ENCODE data around the gene ZNF207. TPM values are rescaled to one million over a fixed set of nuclear protein-coding genes. Genes with fewer than 3 reads are reported as not detected.
"Not testable (repeated sequence)": the region's sequence is repeated elsewhere in the genome, so short reads cannot be mapped to it uniquely, and the experiment has no call there.

The ZNF207 gene
- total and polyA plus RNA-seq, 4 experiments from 2014 or later = 158 to 298 (median 217) TPM

DNA sequence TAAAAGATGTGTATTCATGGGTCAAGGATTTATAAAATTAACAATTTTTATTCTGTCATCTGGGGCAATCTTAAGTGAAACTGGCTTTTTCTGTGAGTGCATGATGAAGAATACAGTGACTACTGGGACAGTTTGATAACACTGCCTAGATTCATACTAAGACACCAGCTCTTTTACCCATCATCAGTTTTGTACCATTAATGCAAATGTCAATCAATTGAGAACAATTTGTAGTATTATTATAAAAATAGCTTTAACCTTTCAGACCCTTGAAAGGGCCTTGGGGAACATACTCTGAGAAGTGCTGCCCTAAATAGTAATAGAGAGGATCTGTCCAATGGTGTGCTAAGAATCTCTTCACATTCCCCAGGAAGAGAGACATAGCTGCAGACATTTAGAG, 49.0 kb downstream of the ZNF207 start:
- H3K4me1 ChIP-seq (ENCODE audit: insufficient read depth, low read length) = no peaks in the 10 kb centered on the region
- DNase-seq = no peak
- no peaks in the 10 kb centered on the region for H3K36me3 ChIP-seq (ENCODE audit: insufficient read depth, low read length)
- H3K4me3 ChIP-seq (ENCODE audit: low read length in 2 of 2) = no peak overlapping the region
- ChIA-PET POLR2A (ENCODE audit: partially characterized antibody) (interaction anchor here (0.9 to 1.4 kb wide), 2 partner anchors 13 to 14 kb away, joined by 3 to 7 read pairs; no protein-coding TSS in a partner anchor), CTCF (ENCODE audit: partially characterized antibody) (no interaction called here)
- Mint-ChIP-seq H3K27me3 (no peaks in the 10 kb centered on the region), H3K4me1 (peaks cover 0 to 7% (median 5%) of the 10 kb centered on the region in 4 donors), H3K9me3 (no peaks in the 10 kb centered on the region), H3K36me3 (peaks cover 3 to 5% of the 10 kb centered on the region in 2 donors), H3K4me3 (no peak overlapping the region), H3K27ac (peak overlapping the region in 4 of 7 donors; percentile 54 to 77 (median 66))
- no peaks in the 10 kb centered on the region for H3K27me3 ChIP-seq (ENCODE audit: insufficient read depth, low read length)
- intact Hi-C loops (cut with micrococcal nuclease) = no loop called here
- no peaks in the 10 kb centered on the region for H3K9me3 ChIP-seq (ENCODE audit: control insufficient read depth in 1 of 2, low read length in 2 of 2)
- H3K27ac ChIP-seq (ENCODE audit: low read depth, low read length) = no peak overlapping the region

DNA sequence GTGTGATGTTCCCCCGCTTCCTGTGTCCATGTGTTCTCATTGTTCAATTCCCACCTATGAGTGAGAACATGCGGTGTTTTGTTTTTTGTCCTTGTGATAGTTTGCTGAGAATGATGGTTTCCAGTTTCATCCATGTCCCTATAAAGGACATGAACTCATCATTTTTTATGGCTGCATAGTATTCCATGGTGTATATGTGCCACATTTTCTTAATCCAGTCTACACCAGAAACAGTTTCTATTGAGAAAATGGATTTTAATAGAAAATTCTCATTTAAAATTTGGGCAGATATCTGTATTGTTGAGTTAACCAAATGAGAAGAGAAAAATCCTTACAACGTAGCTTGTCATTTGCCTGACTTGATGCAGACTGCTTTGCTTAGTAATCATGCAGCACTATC, 60.1 kb downstream of the ZNF207 start:
- CTCF ChIA-PET (ENCODE audit: partially characterized antibody); intact Hi-C loops (cut with micrococcal nuclease); H3K4me3 ChIP-seq (ENCODE audit: low read length in 2 of 2): not testable (repeated sequence)

DNA sequence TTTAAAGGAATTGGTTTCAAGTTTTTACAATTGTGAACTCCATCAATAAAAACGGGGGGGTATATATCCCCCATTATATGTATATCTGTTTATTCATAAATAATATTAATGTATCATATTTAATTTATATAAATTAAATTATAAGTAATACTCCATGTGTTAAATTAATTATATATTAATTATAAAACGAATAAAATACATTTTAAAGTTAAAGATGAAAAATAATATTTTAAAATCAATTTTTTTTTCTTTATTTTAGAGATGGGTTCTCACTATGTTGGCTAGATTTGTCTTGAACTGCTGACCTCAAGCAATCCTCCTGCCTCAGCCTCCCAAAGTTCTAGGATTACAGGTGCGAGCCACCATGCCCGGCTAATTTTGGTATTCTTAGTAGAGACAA, 76.9 kb downstream of the ZNF207 start:
- Mint-ChIP-seq H3K4me3 (no peak overlapping the region), H3K9me3 (peaks cover 0 to 29% (median 15%) of the 10 kb centered on the region in 8 donors), H3K36me3 (peaks cover 12 to 20% of the 10 kb centered on the region in 2 donors), H3K27me3 (no peaks in the 10 kb centered on the region), H3K4me1 (no peaks in the 10 kb centered on the region), H3K27ac (no peak overlapping the region)
- H3K27me3 ChIP-seq (ENCODE audit: insufficient read depth, low read length) = no peaks in the 10 kb centered on the region
- intact Hi-C loops (cut with micrococcal nuclease) = no loop called here
- H3K9me3 ChIP-seq (ENCODE audit: control insufficient read depth in 1 of 2, low read length in 2 of 2) = peaks cover 0 to 10% of the 10 kb centered on the region in 2 donors
- ChIA-PET CTCF (ENCODE audit: partially characterized antibody) (no interaction called here), POLR2A (ENCODE audit: partially characterized antibody) (no interaction called here)
- DNase-seq = no peak
- no peaks in the 10 kb centered on the region for H3K4me1 ChIP-seq (ENCODE audit: insufficient read depth, low read length)
- H3K36me3 ChIP-seq (ENCODE audit: insufficient read depth, low read length) = no peaks in the 10 kb centered on the region
- no peak overlapping the region for H3K4me3 ChIP-seq (ENCODE audit: low read length in 2 of 2)
- no peak overlapping the region for H3K27ac ChIP-seq (ENCODE audit: low read depth, low read length)

More for the DNA sequence above, 60.1 kb downstream of the ZNF207 start:
- H3K9me3 Mint-ChIP-seq; H3K27me3 Mint-ChIP-seq; H3K4me1 Mint-ChIP-seq; H3K27me3 ChIP-seq (ENCODE audit: insufficient read depth, low read length); H3K36me3 ChIP-seq (ENCODE audit: insufficient read depth, low read length); H3K4me1 ChIP-seq (ENCODE audit: insufficient read depth, low read length); DNase-seq; H3K27ac ChIP-seq (ENCODE audit: low read depth, low read length); H3K4me3 Mint-ChIP-seq; H3K9me3 ChIP-seq (ENCODE audit: control insufficient read depth in 1 of 2, low read length in 2 of 2); POLR2A ChIA-PET (ENCODE audit: partially characterized antibody): not testable (repeated sequence)
- Mint-ChIP-seq H3K36me3 (peaks cover 11 to 21% of the 10 kb centered on the region in 2 donors), H3K27ac (peak overlapping the region in 1 of 7 donors; percentile 37)

DNA sequence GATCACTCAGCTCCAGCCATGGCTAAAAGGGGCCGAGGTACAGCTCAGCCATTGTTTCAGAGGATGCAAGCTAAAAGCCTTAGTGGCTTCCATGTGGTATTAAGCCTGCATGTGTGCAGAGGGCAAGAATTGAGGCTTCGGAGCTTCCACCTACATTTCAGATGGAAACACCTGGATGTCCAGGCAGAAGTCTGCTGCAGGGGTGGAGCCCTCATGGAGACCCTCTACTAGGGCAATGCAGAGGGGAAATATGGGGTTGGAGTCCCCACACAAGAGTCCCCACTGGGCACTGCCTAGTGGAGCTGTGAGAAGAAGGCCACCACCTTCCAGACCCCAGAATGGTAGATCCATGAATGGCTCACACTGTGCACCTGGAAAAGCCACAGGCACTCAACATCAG, 79.6 kb downstream of the ZNF207 start:
- Mint-ChIP-seq H3K36me3 (peaks cover 12 to 20% of the 10 kb centered on the region in 2 donors), H3K9me3 (peaks cover 0 to 29% (median 15%) of the 10 kb centered on the region in 8 donors), H3K4me3 (no peak overlapping the region), H3K27me3 (no peaks in the 10 kb centered on the region), H3K4me1 (no peaks in the 10 kb centered on the region), H3K27ac (no peak overlapping the region)
- Histone ChIP-seq H3K4me3 (ENCODE audit: low read length in 2 of 2) (no peak overlapping the region), H3K36me3 (ENCODE audit: insufficient read depth, low read length) (no peaks in the 10 kb centered on the region), H3K9me3 (ENCODE audit: control insufficient read depth in 1 of 2, low read length in 2 of 2) (peaks cover 0 to 10% of the 10 kb centered on the region in 2 donors), H3K27me3 (ENCODE audit: insufficient read depth, low read length) (no peaks in the 10 kb centered on the region), H3K27ac (ENCODE audit: low read depth, low read length) (no peak overlapping the region), H3K4me1 (ENCODE audit: insufficient read depth, low read length) (no peaks in the 10 kb centered on the region)
- DNase-seq = no peak
- ChIA-PET CTCF (ENCODE audit: partially characterized antibody) (interaction anchor here (1.0 kb wide), 1 partner anchor 9 kb away, joined by 5 read pairs; no protein-coding TSS in a partner anchor), POLR2A (ENCODE audit: partially characterized antibody) (no interaction called here)
- intact Hi-C loops (cut with micrococcal nuclease) = no loop called here

Small RNA genes lying within 50 kb of the gene (microRNA-seq; reads per million reads assigned to microRNA genes)
- gene MIR632 (ENCODE audit: borderline microRNAs expressed, borderline number of aligned reads, borderline replicate concordance) = not detected

Other genes starting within 250 kb of the ZNF207 start
- gene RHOT1, start 207.7 kb upstream of the ZNF207 start, total RNA-seq = 10 to 100 TPM; 26.9 to 28.9 TPM
- 10 to 100 TPM; 31.0 to 33.9 TPM for gene RHOT1, start 207.7 kb upstream of the ZNF207 start, polyA plus RNA-seq
- not detected for gene RHBDL3, start 84.3 kb upstream of the ZNF207 start, total RNA-seq
- not detected for gene RHBDL3, start 84.3 kb upstream of the ZNF207 start, polyA plus RNA-seq
- 10 to 100 TPM; 20.2 to 22.5 TPM for gene C17orf75, start 8.0 kb upstream of the ZNF207 start, total RNA-seq
- 10 to 100 TPM in 1 of 2 donors, 1 to 10 TPM in 1; 7.9 to 10.6 TPM for gene C17orf75, start 8.0 kb upstream of the ZNF207 start, polyA plus RNA-seq
- gene PSMD11, start 94.4 kb downstream of the ZNF207 start, total RNA-seq = 10 to 100 TPM; 58.0 to 68.2 TPM
- gene PSMD11, start 94.4 kb downstream of the ZNF207 start, polyA plus RNA-seq = 100 to 1,000 TPM; 138 to 140 TPM
- 10 to 100 TPM; 20.6 to 21.2 TPM for gene CDK5R1, start 136.8 kb downstream of the ZNF207 start, total RNA-seq
- 10 to 100 TPM in 1 of 2 donors, 1 to 10 TPM in 1; 1.2 to 10.5 TPM for gene CDK5R1, start 136.8 kb downstream of the ZNF207 start, polyA plus RNA-seq

All from CD4-positive, alpha-beta memory T cell (primary cell).